Stimulated activated CD8-positive, alpha-beta memory T cell treated with anti-CD3 and anti-CD28 coated beads, Interleukin-4, amount 100 ng/mL, for 24 hours (primary cell): Measurements from ENCODE around the gene PRKG1.
"Not testable (repeated sequence)": the region's sequence is repeated elsewhere in the genome, so short reads cannot be mapped to it uniquely, and the experiment has no call there.

Experiments
- DNase-seq: peaks from one replicate; pipeline ENCODE4 v3.0.0-alpha.2; 2020; ENCODE audit warnings: low read depth

Gene PRKG1

DNA sequence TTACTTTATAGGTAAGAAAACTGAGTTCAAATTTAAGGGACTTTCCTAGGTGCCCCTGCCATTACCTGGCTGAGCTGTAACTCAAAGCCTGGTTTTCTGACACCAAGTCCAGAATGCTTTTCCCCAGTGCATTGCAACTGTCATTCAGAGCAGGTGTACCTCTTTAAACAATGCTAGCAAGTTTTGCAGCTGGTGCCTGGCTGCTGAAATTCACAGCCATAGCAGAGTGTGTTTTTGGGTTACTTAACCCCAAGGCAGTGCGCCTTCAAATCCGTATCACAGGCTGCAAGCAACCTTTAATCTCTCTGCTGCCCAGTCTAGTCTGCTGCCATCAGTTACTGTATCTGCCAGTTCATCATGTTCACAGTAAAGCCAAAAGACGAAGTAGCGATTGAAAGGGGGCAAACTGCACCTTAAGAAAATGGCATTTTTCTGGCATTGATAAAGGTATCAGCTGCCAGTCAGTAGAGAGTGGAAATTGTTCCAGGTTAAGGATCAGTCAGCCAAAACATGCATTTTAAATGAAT lies 359.7 kb downstream of the PRKG1 start:
- DNase-seq, result no peak

DNA sequence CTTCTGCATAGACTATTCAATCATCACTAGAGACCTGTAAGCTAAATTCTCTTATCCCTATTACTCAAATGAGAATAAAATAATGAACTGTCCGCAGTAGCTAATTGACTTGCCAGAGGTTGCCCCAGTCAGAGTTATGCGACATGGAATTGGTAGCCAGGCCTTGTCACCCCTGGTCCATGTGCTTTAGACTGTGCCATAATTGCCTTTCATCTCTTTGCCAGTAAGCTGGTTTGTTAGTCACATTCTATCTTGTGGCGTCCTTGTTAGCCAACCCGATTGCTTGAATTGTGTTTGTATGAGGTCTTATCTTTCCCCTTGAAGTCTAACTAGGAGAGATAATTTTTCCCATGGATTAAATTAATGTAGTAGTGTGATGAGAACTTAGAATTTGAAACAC lies 362.5 kb downstream of the PRKG1 start:
- DNase-seq, result no peak

DNA sequence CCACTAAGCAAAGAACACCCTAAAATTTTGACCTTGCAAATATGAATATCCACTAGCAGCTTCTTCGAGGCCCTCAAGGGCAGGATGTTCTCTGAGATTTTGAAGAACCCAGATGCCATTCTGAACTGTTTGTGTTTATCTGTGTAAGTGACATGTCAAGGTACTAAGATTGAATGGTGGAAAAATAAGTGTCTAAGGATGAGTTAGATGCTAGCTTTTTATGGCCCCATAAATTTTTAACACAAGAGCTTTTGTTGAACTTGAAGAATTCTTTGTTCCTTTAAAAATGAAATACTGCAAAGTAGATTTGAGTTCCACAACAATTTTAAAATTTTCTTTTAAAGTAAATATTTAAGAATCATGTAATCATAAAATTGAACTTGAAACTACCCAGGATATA lies 365.4 kb downstream of the PRKG1 start:
- no peak for DNase-seq

DNA sequence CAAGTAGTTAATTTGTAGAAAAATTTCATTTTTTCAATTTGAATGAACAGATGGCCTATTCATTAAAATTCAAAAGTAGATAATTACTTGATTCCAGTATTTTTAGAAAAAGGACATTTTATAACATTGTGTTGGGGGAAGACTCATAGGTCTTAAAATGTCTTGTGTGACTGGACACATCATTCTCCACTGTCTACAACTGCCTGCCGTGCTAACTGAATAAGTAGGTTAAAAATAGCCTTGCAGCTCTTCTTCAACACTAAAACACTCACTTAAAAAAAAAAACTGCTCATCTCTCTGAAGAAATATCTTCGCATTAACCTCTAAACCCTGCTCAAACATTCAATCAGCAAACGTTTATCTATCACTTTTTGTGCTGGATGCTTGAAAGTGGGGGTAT lies 371.3 kb downstream of the PRKG1 start:
- no peak for DNase-seq

DNA sequence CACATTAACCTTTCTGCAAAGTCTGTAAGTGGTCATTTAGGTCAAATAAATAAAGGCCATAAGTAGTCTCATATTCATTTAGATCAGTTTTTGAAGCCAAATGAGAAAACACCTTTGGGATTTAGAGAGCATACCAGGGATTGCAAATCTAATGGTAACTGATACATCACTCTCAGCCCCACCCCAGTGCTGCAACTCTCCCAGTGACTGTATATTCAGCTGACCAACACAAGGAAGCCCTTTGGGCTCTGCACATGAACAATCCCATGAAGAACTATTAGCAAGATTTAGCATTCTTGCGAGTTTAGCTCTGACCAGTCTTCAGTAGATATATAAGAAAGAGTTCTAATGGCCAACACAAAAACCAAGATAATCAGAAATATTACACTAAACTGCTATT lies 372.8 kb downstream of the PRKG1 start:
- DNase-seq, result no peak

DNA sequence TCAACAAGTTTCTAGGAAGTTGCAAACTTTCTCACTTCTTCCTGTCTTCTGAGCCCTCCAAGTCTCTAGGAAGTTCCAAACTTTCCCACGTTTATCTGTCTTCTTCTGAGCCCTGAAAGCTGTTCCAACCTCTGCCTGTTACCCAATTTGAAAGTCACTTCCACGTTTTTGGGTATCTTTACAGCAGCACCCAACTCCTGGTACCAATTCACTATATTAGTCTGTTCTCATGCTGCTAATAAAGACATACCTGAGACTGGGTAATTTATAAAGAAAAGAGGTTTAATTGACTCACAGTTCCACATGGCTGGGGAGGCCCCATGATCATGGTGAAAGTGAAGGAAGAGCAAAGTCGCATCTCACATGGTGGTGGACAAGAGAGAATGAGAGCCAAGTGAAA lies 381.5 kb downstream of the PRKG1 start:
- DNase-seq, result not testable (repeated sequence)

DNA sequence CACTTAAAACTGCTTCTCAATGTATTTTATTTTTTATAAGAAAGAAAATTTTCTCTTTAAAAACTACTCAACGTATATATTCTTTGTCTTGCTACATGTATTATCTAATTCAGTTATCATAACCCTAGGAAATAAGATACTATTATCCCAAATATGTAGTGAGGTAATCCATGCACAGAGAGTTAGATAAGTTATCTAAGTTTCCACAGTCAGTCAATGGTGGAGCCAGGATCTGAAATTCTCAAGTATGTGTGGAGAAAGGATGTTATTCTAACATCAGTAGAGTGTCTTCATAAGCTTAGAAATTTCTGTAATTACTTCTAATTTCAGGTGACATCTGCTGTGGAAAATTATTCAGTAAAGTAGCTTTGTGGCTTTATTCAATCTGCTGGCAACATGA lies 385.2 kb downstream of the PRKG1 start:
- no peak for DNase-seq

DNA sequence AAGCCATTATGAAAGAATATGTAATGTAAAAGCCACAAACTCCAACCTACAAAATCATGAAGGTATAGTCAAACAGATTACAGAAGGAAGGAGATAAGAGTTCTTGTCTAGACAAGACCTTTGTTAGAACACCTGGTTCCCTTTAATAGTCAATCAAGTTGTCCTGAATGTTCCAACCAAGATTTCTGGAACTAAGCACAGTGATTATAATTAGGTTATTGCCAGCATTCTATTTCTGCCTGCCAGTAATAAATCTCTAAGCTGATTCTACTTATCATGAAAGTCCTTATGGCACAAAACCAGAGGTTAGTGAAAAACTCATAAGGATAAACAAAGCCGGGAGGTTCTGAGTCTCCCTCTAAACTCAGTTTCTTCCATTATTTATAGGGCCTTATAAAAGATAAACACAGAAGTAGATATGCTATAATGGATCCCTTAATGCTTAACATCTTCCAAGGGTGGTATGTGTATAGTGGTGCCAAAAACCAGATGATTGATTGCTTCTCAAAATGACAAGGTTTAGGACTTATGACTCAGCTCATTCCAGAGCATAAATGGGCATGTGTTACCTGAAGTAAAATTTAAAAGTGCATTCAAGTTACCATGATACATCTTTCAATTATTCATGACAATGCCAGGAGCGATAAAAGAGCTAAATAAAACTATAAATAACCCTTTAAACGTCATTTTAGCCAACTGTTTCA lies 387.9 kb downstream of the PRKG1 start:
- DNase-seq, result no peak

DNA sequence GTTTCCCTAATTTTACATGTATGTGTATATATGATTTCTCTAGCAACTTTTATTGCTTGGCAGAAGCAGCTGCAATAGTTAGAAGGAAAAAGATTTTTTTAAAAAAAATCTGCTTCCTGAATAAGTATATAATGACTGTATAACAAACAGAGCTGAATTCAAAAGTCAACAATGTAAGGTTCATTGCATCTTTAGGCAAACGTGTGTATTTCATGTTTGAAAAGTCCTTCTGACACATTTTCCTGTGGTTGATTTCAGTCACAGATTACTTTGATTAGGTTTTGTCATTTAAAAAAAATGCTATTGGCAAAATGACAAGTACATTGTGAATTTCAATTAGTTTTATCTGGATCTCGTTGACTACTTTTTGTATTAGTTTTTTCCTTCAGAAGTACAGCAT lies 394.1 kb downstream of the PRKG1 start:
- no peak for DNase-seq

DNA sequence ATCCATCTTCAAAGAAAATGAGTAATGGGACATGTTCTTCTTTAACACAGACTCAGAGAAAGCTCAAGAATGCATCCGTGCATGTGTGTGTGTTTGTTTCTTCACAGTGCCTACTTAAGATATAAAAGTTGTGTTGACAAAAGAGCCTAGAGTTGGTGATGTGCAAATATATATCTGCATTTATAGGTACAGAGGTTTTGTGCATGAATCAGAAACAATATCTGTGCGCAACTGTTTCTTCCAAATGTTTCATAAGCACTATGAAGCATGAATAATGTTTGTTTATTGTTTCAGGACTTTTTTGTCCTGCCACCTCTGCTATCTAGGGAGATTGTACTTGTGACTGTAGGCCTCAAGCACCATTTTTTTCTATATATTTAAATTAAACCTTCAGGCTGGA lies 395.4 kb downstream of the PRKG1 start:
- no peak for DNase-seq

DNA sequence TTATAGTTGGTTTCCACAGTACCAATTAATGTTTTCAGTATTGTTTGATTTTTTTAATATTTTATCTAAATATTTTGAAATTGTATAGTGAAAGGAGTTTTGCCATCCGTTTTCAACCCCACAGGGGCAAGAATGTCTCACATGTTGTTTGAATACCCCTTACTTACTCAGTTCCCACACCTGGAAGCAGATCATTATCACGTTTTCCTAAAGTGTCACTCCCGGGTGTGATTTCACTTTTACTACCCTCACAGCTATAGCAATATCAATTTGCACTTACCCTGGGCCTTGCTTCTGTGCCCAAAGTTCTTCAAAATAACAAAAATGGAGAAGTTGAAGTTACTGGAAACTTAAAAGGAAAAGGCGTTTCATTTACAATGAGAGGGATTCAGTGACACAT lies 397.0 kb downstream of the PRKG1 start:
- DNase-seq, result no peak

DNA sequence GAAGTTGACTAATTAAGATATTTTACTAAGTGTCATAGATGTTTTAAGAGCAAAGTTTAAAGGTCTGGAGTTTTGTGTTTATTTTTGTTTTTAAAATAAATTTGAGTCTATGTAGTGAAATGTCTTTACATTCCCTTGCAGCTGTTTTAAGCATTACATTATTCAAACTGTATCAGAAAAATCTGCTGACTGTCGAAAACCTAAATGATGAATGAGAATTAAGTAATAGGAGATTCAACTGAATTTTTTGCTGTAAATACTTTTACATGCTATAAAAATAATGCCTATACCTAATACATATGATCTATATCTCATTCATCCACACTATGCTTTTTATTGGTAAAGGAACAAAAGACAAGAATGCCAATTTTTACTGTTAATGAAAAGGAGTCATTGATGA lies 397.9 kb downstream of the PRKG1 start:
- DNase-seq, result no peak

DNA sequence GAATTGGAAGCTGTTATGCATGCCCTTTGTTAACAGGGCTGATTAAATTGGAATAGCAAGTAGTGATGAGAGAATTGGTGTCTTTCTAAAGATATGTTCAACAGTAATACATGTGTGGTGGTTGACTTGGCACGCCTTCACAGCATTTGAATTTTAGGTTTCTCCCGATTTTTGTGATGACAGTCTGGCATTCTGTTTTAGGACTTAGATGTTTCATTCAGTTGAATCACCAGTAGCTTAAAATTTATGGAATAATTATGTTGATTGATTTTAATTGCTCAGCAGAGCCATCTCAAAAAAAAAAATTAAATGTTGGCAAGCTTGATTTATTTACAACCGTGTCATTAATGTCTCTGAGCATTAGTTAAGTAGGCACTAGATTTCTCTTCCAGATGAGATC lies 405.4 kb downstream of the PRKG1 start:
- DNase-seq, result no peak

DNA sequence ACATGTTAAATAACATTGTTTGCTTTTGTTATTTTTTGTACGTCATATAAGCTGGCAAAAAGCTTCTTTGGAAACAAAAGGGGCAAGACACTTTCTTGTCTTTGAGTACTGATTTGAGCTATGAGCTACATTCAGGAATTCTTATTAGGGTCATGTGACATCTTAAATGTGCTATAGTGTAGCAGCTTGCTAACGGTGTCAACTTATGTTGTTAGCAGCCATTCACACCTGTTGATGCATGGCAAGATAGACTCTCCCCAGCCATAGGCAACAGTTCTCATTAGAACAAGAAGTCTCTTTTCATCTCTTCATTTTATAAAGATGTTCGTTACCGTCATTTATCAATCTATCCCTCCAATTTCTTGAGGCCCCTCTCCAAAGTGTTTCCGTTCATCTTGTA lies 411.4 kb downstream of the PRKG1 start:
- DNase-seq, result no peak

DNA sequence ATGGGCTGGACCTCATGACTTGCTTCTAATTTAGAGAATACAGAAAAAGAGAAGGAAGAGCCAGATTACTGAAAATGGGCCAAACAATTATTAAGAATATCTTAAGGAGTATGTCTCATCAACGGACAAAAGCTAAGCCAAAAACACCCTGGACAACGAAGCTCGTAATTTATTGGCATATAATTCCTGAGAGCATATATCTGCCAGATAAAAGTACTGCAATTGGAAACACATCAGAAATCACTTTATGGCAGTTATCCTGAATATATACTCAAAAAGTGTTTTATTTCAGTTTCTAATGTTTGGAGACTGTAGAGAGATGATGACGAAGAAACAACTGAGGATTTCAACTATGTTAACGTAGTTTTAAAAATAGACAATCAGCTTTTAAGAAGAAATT lies 413.3 kb downstream of the PRKG1 start:
- DNase-seq, result no peak

DNA sequence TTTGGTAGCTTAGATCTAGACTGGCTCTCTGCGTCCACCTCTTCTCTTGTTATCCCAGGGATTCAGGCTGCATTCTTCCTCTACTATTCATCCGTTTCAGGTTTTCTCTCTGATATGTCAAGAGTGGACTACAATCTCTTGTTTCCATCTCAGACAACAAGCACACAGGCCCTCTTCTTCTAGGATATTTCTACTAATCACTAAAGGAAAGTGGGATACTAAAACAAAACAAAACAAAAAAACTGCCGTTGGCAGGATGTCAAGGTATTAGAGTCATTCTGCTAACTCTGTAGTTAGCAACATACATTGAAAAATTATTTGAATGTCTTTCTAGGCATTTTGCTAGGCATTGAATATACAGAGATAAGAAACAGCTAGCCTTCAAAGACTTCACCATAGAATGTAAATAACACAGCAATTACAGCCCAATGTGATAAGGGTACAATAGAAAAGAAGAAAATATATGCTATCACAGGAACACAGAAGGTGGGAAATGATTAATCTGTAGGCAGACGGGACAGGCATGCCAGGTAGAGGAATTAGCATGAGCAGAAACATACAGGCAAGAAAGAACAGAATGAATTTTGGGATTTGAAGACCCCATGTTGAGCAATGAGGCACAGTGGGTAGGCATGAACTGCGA lies 414.6 kb downstream of the PRKG1 start:
- DNase-seq, result no peak

DNA sequence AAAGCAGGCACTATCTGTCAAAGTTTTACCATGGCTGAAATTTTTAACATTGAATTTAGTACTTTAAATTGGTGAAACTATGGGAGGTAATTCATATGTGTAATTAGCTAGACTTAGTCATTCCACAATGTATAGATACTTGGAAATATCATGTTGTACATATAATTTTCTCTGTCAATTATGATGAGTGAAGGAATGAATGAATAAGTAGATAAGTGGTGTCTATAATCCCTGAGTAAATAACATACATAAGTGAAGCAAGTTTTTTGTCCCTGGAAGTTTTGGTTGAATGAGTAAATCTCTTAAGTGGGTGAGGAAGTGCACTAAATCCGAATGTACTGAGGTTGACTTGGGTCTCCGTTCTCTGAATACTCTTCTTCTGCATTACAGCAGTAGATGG lies 424.1 kb downstream of the PRKG1 start:
- DNase-seq, result no peak

DNA sequence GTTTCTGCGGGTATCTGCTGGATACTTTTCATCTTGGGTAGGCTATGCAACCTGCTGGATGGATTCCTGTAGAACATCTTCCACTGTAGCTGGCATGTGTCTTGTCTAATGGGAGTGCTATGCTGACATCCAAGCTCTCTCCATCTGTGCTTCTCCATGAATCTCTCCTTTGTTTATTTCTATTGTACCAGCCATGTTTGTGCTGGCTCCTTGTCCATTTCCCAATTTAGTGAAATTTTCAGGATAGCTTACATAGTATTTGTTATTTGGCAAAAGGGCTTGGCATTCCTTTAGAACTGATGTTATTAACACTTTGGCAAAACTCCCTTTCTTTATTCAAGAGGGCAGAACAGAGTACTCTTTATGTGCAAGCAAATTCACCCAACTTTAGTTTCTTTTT lies 427.1 kb downstream of the PRKG1 start:
- DNase-seq, result no peak

DNA sequence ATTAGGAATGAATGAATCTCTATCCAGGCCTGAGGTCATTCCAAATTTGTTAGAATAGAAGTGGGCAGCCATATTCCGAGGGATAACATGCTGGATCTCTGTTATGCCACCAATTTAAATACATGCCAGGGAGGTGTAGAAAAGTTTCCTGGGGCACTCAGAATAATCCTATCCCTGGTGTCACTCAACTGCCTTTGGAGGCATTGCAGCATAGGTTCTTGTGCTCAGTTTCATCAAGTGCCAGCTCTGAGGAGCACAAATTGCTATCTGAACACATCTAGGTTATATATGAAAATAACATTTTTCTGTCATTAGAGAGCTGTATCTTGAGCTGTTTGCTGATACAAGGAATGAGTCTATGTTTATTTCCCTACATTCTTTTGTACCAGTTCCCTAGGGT lies 427.8 kb downstream of the PRKG1 start:
- DNase-seq, result no peak

DNA sequence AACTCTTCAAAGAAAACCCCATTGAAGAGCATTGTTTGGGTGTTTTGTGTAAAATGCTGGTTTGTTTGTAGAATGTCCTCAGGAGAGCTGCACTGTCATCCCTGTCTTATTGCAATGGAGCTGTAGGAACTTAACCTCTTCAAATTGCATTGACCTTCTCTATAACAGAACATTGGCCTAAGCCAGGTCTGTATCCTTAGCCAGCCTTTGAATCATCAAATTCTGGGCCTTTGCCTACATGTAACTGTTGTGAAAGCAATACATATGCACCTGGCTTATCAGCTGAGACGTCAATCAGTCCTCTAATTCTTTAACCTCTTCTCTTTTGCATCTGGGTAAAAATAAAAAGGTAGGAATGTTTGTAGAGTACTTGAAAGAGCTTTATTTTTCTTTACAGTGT lies 429.1 kb downstream of the PRKG1 start:
- DNase-seq, result no peak

DNA sequence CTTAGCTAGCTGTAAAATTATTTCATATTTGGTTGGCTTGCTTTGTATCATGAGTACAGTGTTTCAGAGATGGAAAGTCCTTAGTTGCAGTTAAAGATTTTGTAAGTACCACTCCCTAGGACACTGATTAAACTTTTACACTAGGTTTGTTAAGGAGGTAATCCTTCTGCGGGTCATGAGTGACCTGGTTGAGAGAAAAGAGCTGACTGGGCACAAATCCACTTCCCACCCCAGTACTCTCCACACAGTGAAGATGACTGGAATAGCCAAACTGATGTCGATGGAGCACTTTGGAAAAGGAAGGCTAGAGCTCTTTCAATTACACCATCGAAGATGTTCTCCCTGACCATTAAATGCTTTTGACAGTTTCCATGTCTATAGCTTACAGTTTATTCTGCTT lies 433.2 kb downstream of the PRKG1 start:
- no peak for DNase-seq

DNA sequence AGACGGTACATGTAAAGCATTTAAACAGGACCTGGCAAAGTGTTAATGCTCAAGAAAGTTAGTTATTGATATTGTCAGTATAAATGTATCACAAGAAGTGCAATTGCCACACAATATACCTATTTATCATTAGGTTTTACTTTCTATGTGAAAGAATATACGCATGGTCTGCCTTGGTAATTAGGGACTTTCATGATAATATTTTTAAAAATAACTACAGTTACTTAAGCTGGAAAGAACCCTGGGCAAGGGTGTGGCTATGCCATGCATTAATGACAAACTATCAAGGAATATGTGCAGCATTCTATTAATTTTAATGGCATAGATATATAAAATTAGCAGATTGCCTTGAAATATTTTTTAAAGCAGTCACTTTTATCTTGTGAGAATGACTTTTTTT lies 433.9 kb downstream of the PRKG1 start:
- no peak for DNase-seq

DNA sequence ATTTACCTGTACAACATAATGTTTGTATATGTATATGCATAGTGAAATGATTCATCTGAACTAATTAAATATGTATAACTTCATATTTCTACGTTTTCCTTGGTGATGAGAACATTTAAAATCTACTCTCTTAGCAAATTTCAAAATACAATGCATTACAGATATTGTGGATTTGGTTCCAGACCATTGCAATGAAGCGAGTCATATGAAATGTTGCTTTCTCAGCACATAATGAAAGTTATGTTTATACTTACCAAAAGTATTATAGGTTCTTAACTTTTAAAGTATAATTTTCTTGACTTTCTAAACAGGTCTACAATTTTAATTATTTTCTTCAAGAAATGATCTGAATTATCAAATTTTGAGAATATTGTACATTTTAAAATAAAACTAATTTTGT lies 435.9 kb downstream of the PRKG1 start:
- DNase-seq, result no peak

DNA sequence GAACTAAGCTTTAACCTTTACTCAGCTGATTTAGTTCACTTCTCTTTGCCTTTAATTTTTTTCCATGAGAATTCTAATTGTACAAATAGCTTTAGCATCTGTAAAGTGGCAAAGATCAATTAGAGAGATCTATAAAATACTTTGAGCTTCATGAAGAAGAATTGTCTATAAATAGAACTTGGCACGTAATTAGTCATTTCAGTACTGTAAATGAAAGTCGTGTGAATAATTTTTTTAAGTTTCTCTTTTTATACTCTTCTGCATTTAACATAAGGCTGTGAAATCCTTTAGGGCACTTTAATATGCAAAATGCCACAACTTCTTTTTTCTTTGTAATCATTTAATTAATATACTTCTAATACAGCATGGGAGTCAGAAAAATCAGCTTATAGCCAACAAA lies 447.3 kb downstream of the PRKG1 start:
- DNase-seq, result no peak
